Measurements from ENCODE around the gene SPRYD7. TPM values are rescaled to one million over a fixed set of nuclear protein-coding genes. Genes with fewer than 3 reads are reported as not detected.
A peak's percentile ranks its signal among the peaks of the same experiment; 100 is the strongest.

The SPRYD7 gene
- total RNA-seq, 1 donor from 2014 or later = 6.0 TPM

- H3K27me3 Mint-ChIP-seq = no peaks in the 10 kb centered on the region
- no peak overlapping the region for H3K27ac Mint-ChIP-seq
- no peak for DNase-seq (ENCODE audit: extremely low spot score, unreplicated experiment)
- no peaks in the 10 kb centered on the region for H3K9me3 Mint-ChIP-seq
- TF ChIP-seq CTCF (conservative IDR thresholded peaks at IDR 0.05) = no peak
- peaks cover 9% of the 10 kb centered on the region for H3K4me1 Mint-ChIP-seq (ENCODE audit: unreplicated experiment)
- peak overlapping the region; percentile 65 for H3K4me3 Mint-ChIP-seq
- no peaks in the 10 kb centered on the region for H3K36me3 Mint-ChIP-seq
Measured at GRCh38 chr13:49938314-49938713, 2.2 kb upstream of the SPRYD7 start.

DNA sequence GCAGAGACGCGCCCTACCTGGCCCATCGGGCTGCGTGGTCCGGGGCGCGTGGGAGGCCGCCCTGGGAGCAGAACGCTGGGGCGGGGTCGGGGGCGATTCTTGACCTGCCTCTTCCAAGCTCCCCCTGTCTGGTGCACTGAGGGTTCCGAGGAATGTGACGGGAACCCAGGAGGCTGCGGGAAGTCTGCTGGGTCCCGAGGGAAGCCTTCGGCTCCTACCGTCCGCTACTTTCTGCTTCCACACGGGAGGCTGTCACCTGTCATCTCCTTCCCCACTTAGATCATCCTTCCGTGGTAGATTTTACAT is 781 bp upstream of the SPRYD7 start:
- Mint-ChIP-seq H3K4me3 (peak overlapping the region; percentile 97), H3K4me1 (ENCODE audit: unreplicated experiment) (peaks cover 9% of the 10 kb centered on the region), H3K27me3 (no peaks in the 10 kb centered on the region), H3K9me3 (no peaks in the 10 kb centered on the region), H3K36me3 (no peaks in the 10 kb centered on the region), H3K27ac (peak overlapping the region; percentile 94)
- DNase-seq (ENCODE audit: extremely low spot score, unreplicated experiment) = no peak
- TF ChIP-seq CTCF (conservative IDR thresholded peaks at IDR 0.05) = no peak

DNA sequence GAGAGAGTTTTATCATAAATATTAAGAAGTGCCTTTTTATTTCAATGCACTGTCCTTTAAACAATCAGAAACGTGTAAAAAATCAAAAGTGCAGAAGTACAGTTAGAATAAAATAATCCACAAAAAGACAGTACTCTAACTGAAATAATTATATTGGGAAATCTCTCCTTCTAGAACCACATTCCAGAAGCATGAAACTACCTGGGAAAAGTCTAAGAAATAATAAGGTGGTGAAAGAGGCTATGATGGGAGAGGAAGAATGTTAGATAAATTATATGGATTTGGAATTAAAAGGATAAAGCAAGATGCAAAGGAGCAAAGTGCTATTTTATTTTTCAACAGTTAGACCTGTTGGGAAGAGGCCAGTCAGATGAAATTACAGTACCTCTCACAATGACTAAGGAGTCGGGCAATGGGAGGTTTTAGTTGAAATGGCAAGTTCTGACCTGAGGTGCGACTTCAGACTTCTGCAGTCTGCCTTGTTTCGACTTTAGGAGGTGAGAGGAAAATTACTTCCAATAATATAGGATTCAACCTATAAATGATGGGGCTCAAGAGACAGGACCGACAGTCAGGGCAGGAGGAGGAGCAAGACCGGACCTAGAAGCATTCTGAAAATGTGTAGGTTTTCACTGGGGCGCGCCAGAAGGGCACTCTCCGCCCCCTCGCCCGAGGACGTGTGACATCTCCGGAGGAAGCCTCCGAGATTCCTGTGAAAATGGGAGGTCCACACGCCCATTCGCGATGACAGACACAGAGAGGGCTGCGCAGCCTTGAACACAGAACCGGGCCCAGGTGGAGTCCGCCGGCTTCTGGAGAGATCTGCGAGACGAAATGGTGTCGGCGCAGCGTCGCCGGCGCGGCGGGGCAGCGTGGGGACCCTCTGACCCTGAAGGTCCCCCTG is 717 bp downstream of the SPRYD7 start:
- Mint-ChIP-seq H3K4me3 (peak overlapping the region; percentile 97), H3K4me1 (ENCODE audit: unreplicated experiment) (peaks cover 9% of the 10 kb centered on the region)
- DNase-seq (ENCODE audit: extremely low spot score, unreplicated experiment) = no peak

GRCh38 chr13:49933511-49933910 is 2.6 kb downstream of the SPRYD7 start:
- Mint-ChIP-seq H3K27me3 (no peaks in the 10 kb centered on the region), H3K36me3 (no peaks in the 10 kb centered on the region), H3K27ac (no peak overlapping the region), H3K4me1 (ENCODE audit: unreplicated experiment) (peaks cover 9% of the 10 kb centered on the region), H3K9me3 (no peaks in the 10 kb centered on the region), H3K4me3 (no peak overlapping the region)
- no peak for TF ChIP-seq CTCF (conservative IDR thresholded peaks at IDR 0.05)
- DNase-seq (ENCODE audit: extremely low spot score, unreplicated experiment) = no peak

More for the DNA sequence above, 717 bp downstream of the SPRYD7 start:
- H3K9me3 Mint-ChIP-seq = no peaks in the 10 kb centered on the region
- peak overlapping the region; percentile 94 for H3K27ac Mint-ChIP-seq
- H3K27me3 Mint-ChIP-seq = no peaks in the 10 kb centered on the region
- H3K36me3 Mint-ChIP-seq = no peaks in the 10 kb centered on the region
- TF ChIP-seq CTCF (conservative IDR thresholded peaks at IDR 0.05) = no peak

DNA sequence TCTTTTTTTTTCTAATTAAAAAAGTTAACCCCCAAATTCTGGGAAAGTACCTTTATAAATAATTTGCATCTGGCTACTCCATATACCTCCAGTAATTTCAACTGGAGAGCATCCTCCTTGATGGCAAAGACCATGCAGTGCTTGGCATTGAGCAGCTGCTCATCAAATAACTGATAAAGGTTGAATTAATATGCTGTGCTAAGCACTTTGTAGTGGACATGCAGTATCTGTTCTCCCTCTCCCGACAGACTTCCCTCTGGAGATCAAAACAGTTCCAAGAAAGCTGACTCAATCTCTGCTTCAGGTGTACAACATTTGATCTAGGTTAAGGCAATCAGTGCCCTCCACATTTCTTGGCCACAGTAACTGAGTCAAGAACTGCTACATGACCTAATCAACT is 3.3 kb downstream of the SPRYD7 start:
- Mint-ChIP-seq H3K27me3 (no peaks in the 10 kb centered on the region), H3K36me3 (no peaks in the 10 kb centered on the region), H3K27ac (no peak overlapping the region), H3K4me3 (no peak overlapping the region), H3K4me1 (ENCODE audit: unreplicated experiment) (peaks cover 4% of the 10 kb centered on the region), H3K9me3 (no peaks in the 10 kb centered on the region)
- no peak for TF ChIP-seq CTCF (conservative IDR thresholded peaks at IDR 0.05)
- DNase-seq (ENCODE audit: extremely low spot score, unreplicated experiment) = no peak
